ENCODE data around the gene KLF11.

- TF ChIP-seq CTCF (IDR thresholded peaks at IDR 0.05): no peak
- no peak for TF ChIP-seq POLR2A (IDR thresholded peaks at IDR 0.05)
Measured at GRCh38 chr2:9998916-9999654, 44.3 kb upstream of the KLF11 start.
